HG03135 (cell line): ENCODE measurements around the gene ITGB6.

Experiments used
- ATAC-seq: cut with Tn5 transposase; IDR thresholded peaks from one replicate; pipeline ENCODE4 v1.9.1; 2021; ENCODE audit warnings: mild to moderate bottlenecking, moderate library complexity; ENCODE audit not compliant: unreplicated experiment

The ITGB6 gene

DNA sequence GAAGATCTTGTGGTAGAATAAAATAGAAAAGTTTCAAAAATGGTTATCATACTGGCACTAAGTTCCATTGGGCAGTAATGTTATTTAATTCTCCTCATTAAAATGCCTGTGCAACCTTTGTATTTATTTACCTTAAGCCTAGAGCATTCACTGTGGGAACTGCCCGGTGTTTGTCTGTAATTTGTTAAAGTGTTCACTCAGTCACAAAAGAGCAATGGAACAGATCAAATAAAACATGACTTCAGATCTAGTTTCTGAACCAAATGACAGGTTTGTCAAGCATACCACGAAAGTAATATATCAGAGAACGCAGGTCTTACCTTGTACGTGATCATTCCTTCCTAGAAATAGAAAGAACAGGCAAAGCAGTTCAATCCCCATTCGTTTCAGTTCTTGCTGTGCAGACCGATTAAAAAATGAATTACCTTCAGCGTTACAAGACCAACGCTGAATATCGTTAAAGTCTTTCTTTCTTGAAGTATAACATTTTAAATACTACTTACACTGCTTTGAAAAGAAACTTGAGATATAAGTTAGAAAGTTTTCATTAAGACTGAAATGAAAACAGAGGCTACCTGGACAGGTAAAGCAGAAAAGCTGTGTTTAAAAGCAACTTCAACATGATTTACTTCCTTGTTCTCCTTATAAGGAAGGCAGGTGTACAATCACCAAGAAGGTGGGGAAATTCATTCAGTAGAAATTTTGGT lies at the start of gene ITGB6:
TSS of gene ITGB6 (minus strand) at position 590 of the 707 bp plus-strand sequence. CDS start at position 381, 209 bp downstream.
- ATAC-seq, result no peak

DNA sequence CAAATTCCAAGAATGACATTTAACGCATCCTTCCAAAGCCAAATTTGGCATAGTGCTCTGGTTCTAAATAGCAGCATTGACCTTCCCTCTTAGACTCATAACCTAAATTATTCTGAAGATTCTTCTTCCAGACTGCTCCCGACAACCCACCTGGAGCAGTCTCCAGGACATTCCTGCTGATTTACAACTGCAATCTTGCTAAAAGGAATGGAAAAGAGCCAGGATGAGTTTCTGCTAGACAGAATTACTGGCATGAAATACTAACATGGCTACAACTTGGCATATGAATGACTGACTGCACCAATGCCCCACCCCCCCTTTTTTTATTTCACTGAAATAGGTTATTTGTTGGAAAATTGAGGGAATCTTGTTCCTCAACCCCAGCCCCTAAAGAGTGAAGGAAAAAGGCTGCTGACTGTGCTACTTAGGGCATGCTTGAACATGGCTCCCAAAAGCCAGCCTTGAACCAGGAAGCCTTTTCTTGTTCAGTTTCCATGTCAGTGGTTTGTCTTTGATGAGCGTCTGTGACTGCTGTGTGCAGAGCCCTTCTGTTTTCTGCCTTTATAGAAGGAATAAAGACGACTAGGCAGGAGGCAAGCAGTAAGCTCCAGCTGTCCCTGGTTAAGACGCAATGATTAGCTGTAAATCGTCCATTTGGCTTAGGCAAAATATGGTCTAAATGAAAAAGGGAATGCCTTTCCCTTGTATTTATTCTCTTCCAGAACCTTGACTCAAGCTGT lies 47.4 kb upstream of the ITGB6 start:
- ATAC-seq, result no peak

- no peak for ATAC-seq
Observed at GRCh38 chr2:160246356-160246755, 46.3 kb upstream of the ITGB6 start.

GRCh38 chr2:160245614-160246155 lies 45.6 kb upstream of the ITGB6 start:
- no peak for ATAC-seq

GRCh38 chr2:160242893-160243564 lies 43.0 kb upstream of the ITGB6 start:
- no peak for ATAC-seq

DNA sequence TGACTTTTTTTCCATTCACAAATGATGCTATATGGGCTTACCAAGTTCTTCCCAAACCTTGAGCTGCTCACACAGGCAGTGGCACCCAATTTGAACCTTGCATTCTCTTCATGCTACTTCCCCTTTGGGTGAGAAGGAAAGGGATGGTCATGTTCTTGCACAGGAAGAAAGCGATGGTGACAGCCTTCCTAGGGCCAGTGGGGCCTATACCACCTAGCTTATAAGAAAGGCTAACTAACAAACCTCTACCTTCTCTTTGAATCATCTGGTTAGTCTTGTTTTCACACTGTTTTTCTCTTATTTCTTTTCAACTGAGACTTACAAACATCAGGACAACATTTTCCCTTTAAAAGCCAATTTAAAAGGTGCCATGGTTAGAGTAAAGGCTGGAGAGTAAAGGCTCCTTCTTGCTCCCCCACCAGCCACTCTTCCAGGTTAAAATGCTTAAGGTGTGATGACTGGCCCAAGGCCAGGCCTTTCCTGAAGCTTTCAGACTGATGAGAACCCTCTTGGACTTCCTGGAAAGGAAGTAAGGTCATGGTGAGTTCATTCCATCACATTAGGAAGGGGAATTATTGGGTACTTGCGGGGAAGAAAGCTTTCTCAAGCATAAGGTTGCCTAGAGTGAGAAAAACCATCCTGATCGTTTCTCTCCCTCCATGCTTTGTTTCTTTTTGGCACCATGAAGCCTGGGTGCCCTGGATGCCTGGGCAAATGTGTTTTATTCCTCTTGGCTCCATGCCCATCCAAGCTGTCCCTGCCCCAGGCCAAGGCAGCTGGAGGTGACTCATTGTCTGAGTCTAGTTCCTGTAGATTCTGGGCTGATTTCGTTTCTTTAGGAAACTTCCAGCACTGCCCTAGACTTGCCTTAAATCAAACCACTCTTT lies 41.4 kb upstream of the ITGB6 start:
- no peak for ATAC-seq

DNA sequence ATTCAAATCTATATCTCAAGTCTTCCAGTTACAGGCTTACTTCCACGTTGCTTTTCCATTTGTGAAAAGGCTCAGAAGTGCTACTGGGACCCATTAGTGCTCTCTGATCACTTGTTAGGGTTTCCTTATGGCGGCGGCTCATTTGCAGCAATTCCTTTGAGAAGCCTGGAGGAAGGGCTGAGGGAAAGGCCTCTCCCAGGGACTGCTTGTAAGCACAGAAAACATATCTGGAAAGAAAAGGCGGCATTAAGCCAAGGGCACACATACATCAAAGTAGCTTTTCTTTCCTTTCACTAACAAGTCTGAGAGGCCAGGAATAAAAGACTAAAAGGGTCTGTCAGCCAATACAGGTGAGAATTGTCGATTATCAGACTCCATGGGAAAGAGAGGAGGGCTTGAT lies 39.4 kb upstream of the ITGB6 start:
- ATAC-seq, result no peak

- no peak for ATAC-seq
Observed at GRCh38 chr2:160238392-160238791, 38.3 kb upstream of the ITGB6 start.

DNA sequence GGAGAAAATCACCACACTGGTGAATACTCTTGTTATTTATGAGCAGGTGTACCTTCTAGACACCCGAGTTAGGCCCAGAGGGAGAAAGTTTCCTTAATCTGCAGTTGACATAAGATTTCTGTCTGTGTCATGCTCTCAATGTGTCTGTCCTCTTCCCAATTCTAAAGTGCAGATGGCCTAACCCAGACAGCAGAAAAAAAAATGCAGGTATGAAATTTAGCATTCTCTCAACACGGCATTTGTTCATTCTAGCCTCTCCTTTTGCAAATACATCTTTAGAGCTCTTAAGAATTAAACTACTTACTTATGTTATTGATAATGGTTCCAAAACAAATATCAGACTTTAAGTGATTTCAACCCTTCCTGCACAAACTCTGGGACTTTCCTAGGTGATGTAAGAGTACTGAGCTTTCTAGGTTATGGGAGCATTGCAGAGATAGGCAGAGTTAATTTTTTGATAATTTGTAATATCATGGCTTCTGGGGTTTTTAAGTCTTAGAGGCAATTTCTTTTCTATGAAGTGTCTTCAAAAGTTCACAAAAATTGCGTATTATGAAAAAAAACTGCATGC lies 32.9 kb upstream of the ITGB6 start:
- no peak for ATAC-seq

DNA sequence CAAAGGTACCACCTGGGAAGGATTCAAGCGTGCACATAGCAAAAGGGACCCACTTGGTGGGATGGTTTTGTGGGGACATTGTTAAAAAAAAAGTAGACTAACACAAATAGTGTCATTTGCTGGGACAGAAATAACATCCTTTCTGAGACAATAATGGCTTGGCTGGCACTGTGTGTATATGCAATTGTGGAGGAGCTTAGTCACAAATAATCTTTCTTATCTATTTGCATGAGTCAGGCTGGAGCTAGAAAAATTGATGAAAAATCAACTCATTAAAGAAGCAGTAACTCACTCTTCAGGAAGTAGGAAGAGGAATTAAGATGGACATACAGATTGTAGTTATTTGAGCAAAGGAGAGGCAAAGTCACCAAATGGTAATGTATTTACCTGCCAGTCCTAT lies 29.5 kb upstream of the ITGB6 start:
- ATAC-seq, result no peak

- no peak for ATAC-seq
Observed at GRCh38 chr2:160228141-160228917, 28.3 kb upstream of the ITGB6 start.

- ATAC-seq, result no peak
Observed at GRCh38 chr2:160227293-160227915, 27.3 kb upstream of the ITGB6 start.

DNA sequence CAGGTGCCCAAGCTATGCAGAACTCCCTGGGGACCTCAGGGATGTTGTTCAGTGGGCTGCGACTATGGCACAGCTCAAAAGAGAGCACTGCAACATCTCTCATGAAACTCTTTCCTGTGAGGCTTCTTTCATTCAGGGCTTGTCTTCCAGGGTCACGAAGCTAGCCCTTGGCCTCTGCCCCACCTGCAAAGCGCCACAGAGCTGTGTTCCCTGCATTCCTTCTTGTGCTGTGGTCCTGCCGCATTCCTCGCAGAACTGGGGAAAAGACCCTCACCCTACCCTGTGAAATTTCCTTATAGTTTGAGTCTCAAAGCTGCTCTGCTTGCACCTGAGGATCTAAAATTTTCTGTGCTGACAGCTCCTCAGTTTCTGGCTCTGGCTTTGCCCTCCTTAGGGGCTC lies 26.3 kb upstream of the ITGB6 start:
- ATAC-seq, result no peak

DNA sequence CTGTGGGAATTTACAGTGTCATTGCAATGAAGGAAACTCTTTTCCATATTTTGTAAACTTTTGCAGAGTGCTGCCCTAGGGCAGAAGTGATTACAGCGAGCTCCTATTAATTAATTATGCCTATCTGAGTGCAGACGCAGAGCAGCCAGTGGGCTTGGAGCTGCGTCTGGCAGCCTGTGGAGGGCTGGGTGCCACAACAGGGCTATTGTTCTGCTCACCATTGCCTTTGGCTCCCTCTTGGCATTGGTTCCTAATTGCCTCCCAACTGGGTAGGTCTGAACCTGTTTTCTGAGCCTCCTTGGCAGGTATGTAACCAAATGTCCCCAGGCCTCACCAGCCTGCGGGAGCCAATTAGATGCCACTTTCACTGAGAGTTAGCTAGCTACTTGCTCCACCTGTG lies 25.6 kb upstream of the ITGB6 start:
- no peak for ATAC-seq

DNA sequence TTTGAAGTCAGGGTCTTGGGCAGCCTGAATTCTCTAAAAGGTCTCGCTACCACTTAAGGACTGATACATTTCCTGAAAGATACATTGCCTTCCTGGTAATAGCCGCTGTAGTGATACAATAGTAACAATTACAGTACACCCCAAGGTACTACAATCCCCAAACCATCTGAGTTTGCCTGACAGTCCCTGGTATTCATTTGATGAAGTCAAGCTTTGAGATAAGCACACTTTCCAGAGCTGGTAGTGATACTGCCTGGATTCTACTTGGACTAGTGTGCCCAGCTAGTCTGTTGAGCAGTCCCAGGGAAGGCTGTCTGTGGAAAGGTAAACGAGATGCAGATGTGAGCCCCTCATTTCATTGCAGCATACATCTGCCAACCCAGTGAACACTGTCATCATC lies 24.4 kb upstream of the ITGB6 start:
- ATAC-seq, result peak; percentile 4

DNA sequence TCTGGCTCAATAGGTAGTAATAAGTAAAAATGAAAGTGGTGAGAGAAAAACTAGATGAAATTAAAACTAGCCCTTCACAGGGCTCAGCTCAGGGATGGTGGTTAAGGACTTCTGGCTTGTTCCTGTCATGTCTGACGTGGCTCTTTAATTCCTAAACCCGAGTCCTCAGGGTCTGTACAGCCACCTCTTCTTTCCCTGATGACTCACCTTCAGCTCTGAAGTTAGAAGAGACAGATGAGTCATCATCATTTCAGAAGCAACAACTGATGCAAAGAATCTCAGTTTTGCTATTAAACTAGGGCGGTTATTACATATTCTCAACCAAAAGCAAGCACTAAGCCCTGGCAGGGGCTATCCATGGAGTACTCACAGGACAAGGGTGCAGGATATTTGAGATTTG lies 24.0 kb upstream of the ITGB6 start:
- peak; percentile 96 for ATAC-seq

DNA sequence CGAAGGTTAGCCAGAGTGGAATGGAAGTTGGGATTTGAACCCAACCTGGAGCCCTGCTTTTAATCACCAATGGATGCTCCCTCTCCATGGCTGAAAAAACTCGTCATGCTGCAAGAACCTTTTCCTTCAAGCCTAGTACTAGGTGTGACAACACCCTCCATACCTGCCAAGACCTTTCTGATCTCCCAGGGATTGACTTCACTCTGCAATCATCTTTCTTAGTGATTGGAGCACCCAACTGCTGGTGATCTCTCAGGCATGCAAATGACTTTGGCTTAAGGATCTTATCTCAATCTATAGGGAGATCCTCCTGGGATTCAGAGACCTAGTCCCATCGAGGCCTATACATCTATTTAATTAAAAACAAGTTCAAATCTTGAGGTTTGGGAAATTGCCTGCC lies 23.5 kb upstream of the ITGB6 start:
- peak; percentile 8 for ATAC-seq

GRCh38 chr2:160222546-160223283 lies 22.6 kb upstream of the ITGB6 start:
- ATAC-seq, result no peak
